Loucy (cell line): ENCODE results near the gene INSC.

Experiments used
- CTCF ChIP-seq: fragments of 200-600 bp; sonication (generic); conservative IDR thresholded peaks from 2 replicates; pipeline ENCODE4 v1.5.1; 2014; ENCODE audit warnings: mild to moderate bottlenecking, antibody characterized with exemption, low read length
- EZH2phosphoT487 ChIP-seq: fragments of 200-600 bp; IDR thresholded peaks from 2 replicates; pipeline ENCODE4 v1.6.1; 2018; ENCODE audit warnings: antibody characterized with exemption, mild to moderate bottlenecking, moderate library complexity, borderline replicate concordance

GRCh38 chr11:15071556-15072255, 43.0 kb upstream of the INSC start:
- TF ChIP-seq CTCF (no peak), EZH2phosphoT487 (no peak)
